ENCODE data around the gene YWHAQ. TPM values are rescaled to one million over a fixed set of nuclear protein-coding genes. Genes with fewer than 3 reads are reported as not detected.

The YWHAQ gene
- total RNA-seq, 1 donor from 2014 or later = 140 TPM

DNA sequence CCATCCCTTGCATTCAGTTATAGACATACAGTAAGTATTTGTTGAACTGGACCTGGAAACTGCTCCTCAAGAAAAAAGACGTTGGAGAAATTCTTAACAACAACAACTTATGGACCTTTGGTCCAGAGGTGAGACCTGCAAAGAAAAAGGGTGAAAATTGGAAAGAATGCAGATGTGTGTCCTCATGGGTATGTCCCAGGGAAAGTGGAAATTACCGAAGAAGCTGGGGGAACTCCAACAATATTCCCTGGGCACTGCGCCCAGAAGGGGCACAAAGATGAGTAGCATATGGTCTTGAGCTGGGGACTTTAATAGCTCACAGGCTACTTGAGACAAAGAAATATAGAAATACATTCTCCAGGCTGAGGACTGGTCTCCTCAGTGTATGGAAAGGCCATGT, 35.5 kb upstream of the YWHAQ start:
- H3K4me1 ChIP-seq (ENCODE audit: control insufficient read depth in 3 of 3, insufficient read depth in 3 of 3, low read length in 3 of 3) = peaks cover 7 to 22% (median 18%) of the 10 kb centered on the region in 3 donors
- H3K9ac ChIP-seq (ENCODE audit: low read depth in 1 of 3, low read length in 3 of 3) = no peak overlapping the region
- no peak overlapping the region for H3K4me3 ChIP-seq (ENCODE audit: low read length in 3 of 3)
- H3K36me3 ChIP-seq (ENCODE audit: control insufficient read depth in 3 of 3, insufficient read depth in 3 of 3, low read length in 3 of 3) = no peaks in the 10 kb centered on the region
- no peak overlapping the region for H3K27ac ChIP-seq (ENCODE audit: low read depth, low read length)
- H3K9me3 ChIP-seq (ENCODE audit: control insufficient read depth in 3 of 3, low read length in 3 of 3) = no peaks in the 10 kb centered on the region
- H3K27me3 ChIP-seq (ENCODE audit: control insufficient read depth in 3 of 3, insufficient read depth in 3 of 3, low read length in 3 of 3) = no peaks in the 10 kb centered on the region

DNA sequence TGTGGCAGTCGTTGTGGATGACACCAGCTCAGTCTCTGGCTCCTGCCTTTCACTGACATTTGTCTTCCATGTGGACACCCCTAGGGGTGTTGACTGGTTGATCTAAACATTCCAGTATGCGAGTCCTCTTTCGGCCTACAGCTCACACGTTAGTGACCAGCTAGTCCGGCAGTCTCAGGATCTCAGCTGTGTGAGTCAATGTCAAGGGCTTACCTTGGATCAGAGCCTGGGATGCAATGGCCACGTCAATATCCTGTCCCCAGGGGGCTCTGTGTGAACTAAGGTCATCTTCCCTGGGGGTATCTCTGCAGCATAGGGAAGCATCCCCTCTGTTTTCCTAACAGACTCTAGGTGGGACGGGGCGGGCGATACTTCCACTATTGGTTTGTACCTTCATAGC, 35.1 kb upstream of the YWHAQ start:
- no peaks in the 10 kb centered on the region for H3K36me3 ChIP-seq (ENCODE audit: control insufficient read depth in 3 of 3, insufficient read depth in 3 of 3, low read length in 3 of 3)
- H3K9me3 ChIP-seq (ENCODE audit: control insufficient read depth in 3 of 3, low read length in 3 of 3) = no peaks in the 10 kb centered on the region
- no peak overlapping the region for H3K9ac ChIP-seq (ENCODE audit: low read depth in 1 of 3, low read length in 3 of 3)
- peaks cover 7 to 22% (median 21%) of the 10 kb centered on the region in 3 donors for H3K4me1 ChIP-seq (ENCODE audit: control insufficient read depth in 3 of 3, insufficient read depth in 3 of 3, low read length in 3 of 3)
- H3K4me3 ChIP-seq (ENCODE audit: low read length in 3 of 3) = no peak overlapping the region
- H3K27ac ChIP-seq (ENCODE audit: low read depth, low read length) = no peak overlapping the region
- no peaks in the 10 kb centered on the region for H3K27me3 ChIP-seq (ENCODE audit: control insufficient read depth in 3 of 3, insufficient read depth in 3 of 3, low read length in 3 of 3)

DNA sequence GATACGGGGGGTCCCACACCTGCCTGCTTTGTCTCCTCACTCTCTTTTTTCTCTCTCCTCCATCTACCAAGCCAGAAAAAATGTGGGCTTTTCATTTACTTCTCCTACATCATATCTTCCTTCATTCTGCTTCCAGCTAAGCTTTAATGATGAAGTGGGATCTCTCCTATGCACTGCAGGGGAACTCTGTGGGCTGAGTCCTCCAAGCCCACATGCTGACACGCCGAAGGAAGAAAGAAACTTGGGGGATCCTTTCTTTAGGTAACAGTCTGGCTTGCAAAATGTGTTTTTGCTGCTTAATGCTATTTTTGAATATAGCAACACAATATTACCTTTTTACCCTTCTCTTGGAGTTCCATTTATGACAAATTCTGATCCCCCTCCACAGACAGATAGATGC, 33.6 kb upstream of the YWHAQ start:
- H3K4me1 ChIP-seq (ENCODE audit: control insufficient read depth in 3 of 3, insufficient read depth in 3 of 3, low read length in 3 of 3) = peaks cover 7 to 29% (median 22%) of the 10 kb centered on the region in 3 donors
- H3K9ac ChIP-seq (ENCODE audit: low read depth in 1 of 3, low read length in 3 of 3) = no peak overlapping the region
- H3K27me3 ChIP-seq (ENCODE audit: control insufficient read depth in 3 of 3, insufficient read depth in 3 of 3, low read length in 3 of 3) = no peaks in the 10 kb centered on the region
- no peaks in the 10 kb centered on the region for H3K36me3 ChIP-seq (ENCODE audit: control insufficient read depth in 3 of 3, insufficient read depth in 3 of 3, low read length in 3 of 3)
- no peaks in the 10 kb centered on the region for H3K9me3 ChIP-seq (ENCODE audit: control insufficient read depth in 3 of 3, low read length in 3 of 3)
- no peak overlapping the region for H3K4me3 ChIP-seq (ENCODE audit: low read length in 3 of 3)
- H3K27ac ChIP-seq (ENCODE audit: low read depth, low read length) = no peak overlapping the region

DNA sequence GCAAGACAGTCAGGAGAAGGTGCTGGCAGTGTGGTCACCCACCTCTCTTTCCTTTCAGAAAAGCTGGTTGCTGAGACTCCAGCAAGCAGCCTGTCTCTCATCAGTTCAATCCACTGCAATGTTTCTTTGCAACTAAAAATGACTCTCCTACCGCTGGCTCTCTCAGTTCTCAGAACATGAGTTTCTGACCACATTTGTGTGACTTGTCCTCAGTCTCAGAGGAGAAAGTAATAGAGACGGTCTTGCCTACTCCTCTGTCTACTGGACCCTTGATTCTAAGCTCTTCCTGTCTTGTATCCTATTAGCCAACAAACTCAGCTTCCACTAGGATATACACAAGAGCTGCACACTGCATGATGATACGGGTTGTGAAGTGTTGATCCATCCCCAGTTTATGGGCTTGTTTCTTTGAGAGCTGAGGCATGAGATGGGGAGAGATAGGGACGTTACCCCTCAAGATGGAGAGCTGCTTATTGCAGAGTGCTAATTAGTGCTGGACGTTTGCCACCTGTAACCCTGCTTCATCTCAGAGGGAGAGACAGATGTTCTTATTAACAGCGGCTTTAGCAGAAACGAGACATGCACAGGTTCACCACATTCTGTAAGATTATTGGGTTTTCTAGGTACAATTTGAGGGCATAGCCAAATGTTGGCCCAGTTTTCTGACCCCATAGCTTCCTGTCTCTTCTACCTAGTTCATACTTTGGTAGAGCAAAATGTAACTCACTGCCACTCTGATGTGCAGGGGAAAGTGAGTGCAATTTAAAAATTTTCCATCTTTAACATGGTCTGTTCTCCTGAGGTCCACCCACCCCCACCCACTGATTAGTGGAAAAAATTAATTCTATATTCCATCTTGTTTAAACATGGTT, 32.4 kb upstream of the YWHAQ start:
- Histone ChIP-seq H3K36me3 (ENCODE audit: control insufficient read depth in 3 of 3, insufficient read depth in 3 of 3, low read length in 3 of 3) (no peaks in the 10 kb centered on the region), H3K4me3 (ENCODE audit: low read length in 3 of 3) (no peak overlapping the region), H3K4me1 (ENCODE audit: control insufficient read depth in 3 of 3, insufficient read depth in 3 of 3, low read length in 3 of 3) (peaks cover 4 to 24% (median 15%) of the 10 kb centered on the region in 3 donors), H3K27ac (ENCODE audit: low read depth, low read length) (no peak overlapping the region), H3K9ac (ENCODE audit: low read depth in 1 of 3, low read length in 3 of 3) (no peak overlapping the region), H3K9me3 (ENCODE audit: control insufficient read depth in 3 of 3, low read length in 3 of 3) (no peaks in the 10 kb centered on the region), H3K27me3 (ENCODE audit: control insufficient read depth in 3 of 3, insufficient read depth in 3 of 3, low read length in 3 of 3) (no peaks in the 10 kb centered on the region)

DNA sequence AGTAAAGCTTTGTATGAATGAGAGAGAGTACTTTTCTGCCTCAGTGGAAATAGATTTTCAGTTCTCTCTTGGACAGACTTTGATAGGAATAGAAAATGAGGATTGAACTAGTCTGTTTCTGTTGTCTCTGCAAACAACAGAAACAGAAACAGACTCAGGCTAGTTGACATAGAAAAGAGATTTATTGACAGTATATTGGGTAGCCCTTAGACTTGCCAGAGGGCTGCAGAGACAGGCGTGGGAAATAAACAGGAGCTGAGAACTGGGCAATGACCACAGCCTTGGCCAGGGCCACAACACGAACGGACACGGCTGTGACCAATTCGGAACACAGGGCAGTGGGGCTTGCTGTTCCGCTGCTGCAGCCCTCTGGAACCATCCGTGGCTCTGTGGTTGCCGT, 30.5 kb upstream of the YWHAQ start:
- H3K36me3 ChIP-seq (ENCODE audit: control insufficient read depth in 3 of 3, insufficient read depth in 3 of 3, low read length in 3 of 3) = no peaks in the 10 kb centered on the region
- H3K4me1 ChIP-seq (ENCODE audit: control insufficient read depth in 3 of 3, insufficient read depth in 3 of 3, low read length in 3 of 3) = peaks cover 4 to 30% (median 10%) of the 10 kb centered on the region in 3 donors
- H3K27ac ChIP-seq (ENCODE audit: low read depth, low read length) = no peak overlapping the region
- H3K4me3 ChIP-seq (ENCODE audit: low read length in 3 of 3) = no peak overlapping the region
- no peaks in the 10 kb centered on the region for H3K9me3 ChIP-seq (ENCODE audit: control insufficient read depth in 3 of 3, low read length in 3 of 3)
- H3K9ac ChIP-seq (ENCODE audit: low read depth in 1 of 3, low read length in 3 of 3) = peak overlapping the region in 1 of 3 donors; percentile 36
- no peaks in the 10 kb centered on the region for H3K27me3 ChIP-seq (ENCODE audit: control insufficient read depth in 3 of 3, insufficient read depth in 3 of 3, low read length in 3 of 3)

DNA sequence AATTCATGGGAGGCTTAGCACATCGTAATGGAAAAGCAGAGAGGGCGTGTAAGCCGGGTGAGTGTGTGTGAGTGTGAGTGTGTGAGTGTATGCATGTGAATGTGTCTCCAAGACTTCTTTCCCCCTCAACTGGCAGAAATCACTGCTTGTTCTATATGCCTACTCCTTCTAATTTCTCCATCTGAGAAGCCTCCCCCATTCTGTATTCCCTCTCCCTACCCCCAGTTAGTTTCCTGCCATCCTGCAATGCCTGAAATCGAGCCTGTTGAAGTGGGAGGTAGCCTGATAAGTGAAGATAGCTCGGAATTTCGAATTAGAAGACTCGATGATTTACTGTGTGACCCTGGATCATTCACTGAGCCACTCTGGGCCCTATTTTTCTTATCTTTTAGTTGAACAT, 30.0 kb upstream of the YWHAQ start:
- H3K27ac ChIP-seq (ENCODE audit: low read depth, low read length) = no peak overlapping the region
- H3K9me3 ChIP-seq (ENCODE audit: control insufficient read depth in 3 of 3, low read length in 3 of 3) = no peaks in the 10 kb centered on the region
- H3K4me1 ChIP-seq (ENCODE audit: control insufficient read depth in 3 of 3, insufficient read depth in 3 of 3, low read length in 3 of 3) = peaks cover 4 to 28% (median 10%) of the 10 kb centered on the region in 3 donors
- no peaks in the 10 kb centered on the region for H3K36me3 ChIP-seq (ENCODE audit: control insufficient read depth in 3 of 3, insufficient read depth in 3 of 3, low read length in 3 of 3)
- no peak overlapping the region for H3K4me3 ChIP-seq (ENCODE audit: low read length in 3 of 3)
- H3K27me3 ChIP-seq (ENCODE audit: control insufficient read depth in 3 of 3, insufficient read depth in 3 of 3, low read length in 3 of 3) = no peaks in the 10 kb centered on the region
- H3K9ac ChIP-seq (ENCODE audit: low read depth in 1 of 3, low read length in 3 of 3) = no peak overlapping the region

DNA sequence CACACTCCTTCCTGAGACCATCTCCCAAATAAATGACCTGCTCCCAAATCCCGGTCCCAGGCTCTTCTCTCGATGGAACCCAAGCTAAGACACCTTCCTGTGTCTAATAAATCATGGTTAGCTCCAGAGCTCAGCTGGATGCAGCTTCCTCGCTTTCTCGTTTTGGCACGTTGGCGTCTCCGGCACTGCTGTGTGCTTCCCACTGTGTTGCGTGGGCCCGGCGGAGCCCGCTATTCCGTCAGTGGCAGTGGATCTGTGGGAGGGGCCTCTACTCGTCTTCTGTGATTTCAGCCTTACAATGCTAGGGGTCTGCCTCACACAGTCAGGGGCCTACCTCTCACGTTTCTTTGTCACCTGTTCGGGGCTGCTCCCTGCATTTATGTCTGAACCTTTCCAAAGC, 29.4 kb upstream of the YWHAQ start:
- no peak overlapping the region for H3K4me3 ChIP-seq (ENCODE audit: low read length in 3 of 3)
- no peak overlapping the region for H3K9ac ChIP-seq (ENCODE audit: low read depth in 1 of 3, low read length in 3 of 3)
- peaks cover 4 to 26% (median 10%) of the 10 kb centered on the region in 3 donors for H3K4me1 ChIP-seq (ENCODE audit: control insufficient read depth in 3 of 3, insufficient read depth in 3 of 3, low read length in 3 of 3)
- no peaks in the 10 kb centered on the region for H3K9me3 ChIP-seq (ENCODE audit: control insufficient read depth in 3 of 3, low read length in 3 of 3)
- H3K27me3 ChIP-seq (ENCODE audit: control insufficient read depth in 3 of 3, insufficient read depth in 3 of 3, low read length in 3 of 3) = no peaks in the 10 kb centered on the region
- H3K36me3 ChIP-seq (ENCODE audit: control insufficient read depth in 3 of 3, insufficient read depth in 3 of 3, low read length in 3 of 3) = no peaks in the 10 kb centered on the region
- peak overlapping the region; percentile 25 for H3K27ac ChIP-seq (ENCODE audit: low read depth, low read length)

DNA sequence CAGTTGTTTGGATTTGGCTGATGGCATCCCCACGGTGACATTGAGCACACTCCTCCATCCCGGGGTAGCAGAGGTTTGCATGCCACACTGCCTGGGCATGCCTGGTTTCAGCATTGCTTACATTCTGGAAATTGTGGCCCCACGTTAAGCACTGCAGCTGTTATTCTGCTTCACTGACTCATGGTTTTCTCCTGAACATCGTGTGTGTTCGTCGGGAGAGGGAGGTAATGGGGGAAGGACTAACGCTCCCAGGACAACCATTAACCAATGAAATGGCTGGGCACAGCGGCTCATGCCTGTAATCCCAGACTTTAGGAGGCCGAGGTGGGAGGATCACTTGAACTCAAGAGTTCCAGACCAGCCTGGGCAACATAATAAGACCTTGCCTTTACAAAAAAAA, 28.2 kb upstream of the YWHAQ start:
- no peaks in the 10 kb centered on the region for H3K27me3 ChIP-seq (ENCODE audit: control insufficient read depth in 3 of 3, insufficient read depth in 3 of 3, low read length in 3 of 3)
- no peak overlapping the region for H3K4me3 ChIP-seq (ENCODE audit: low read length in 3 of 3)
- H3K9ac ChIP-seq (ENCODE audit: low read depth in 1 of 3, low read length in 3 of 3) = no peak overlapping the region
- no peaks in the 10 kb centered on the region for H3K36me3 ChIP-seq (ENCODE audit: control insufficient read depth in 3 of 3, insufficient read depth in 3 of 3, low read length in 3 of 3)
- H3K4me1 ChIP-seq (ENCODE audit: control insufficient read depth in 3 of 3, insufficient read depth in 3 of 3, low read length in 3 of 3) = peaks cover 4 to 21% (median 5%) of the 10 kb centered on the region in 3 donors
- no peaks in the 10 kb centered on the region for H3K9me3 ChIP-seq (ENCODE audit: control insufficient read depth in 3 of 3, low read length in 3 of 3)
- peak overlapping the region; percentile 66 for H3K27ac ChIP-seq (ENCODE audit: low read depth, low read length)

DNA sequence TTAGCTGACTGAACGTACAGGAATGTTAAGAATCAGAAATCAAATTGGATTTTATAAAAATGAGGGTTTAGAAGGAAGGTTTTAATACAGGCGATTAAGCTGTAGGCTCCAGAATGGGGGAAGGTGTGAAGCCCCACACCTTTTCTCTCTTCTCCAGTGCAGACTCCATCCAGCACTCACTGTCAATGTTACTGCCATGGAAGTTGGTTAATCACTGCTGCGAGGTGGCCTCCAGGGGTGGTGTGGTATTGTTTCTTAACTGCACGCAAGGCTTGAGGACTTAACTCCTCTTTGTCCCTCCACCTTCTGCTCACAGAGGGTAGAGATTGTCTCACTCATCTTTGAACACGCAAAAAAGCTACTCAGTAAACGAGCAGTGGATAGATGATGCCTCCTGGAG, 26.9 kb upstream of the YWHAQ start:
- H3K36me3 ChIP-seq (ENCODE audit: control insufficient read depth in 3 of 3, insufficient read depth in 3 of 3, low read length in 3 of 3) = no peaks in the 10 kb centered on the region
- no peak overlapping the region for H3K4me3 ChIP-seq (ENCODE audit: low read length in 3 of 3)
- H3K27ac ChIP-seq (ENCODE audit: low read depth, low read length) = no peak overlapping the region
- H3K4me1 ChIP-seq (ENCODE audit: control insufficient read depth in 3 of 3, insufficient read depth in 3 of 3, low read length in 3 of 3) = peaks cover 3 to 18% (median 4%) of the 10 kb centered on the region in 3 donors
- no peak overlapping the region for H3K9ac ChIP-seq (ENCODE audit: low read depth in 1 of 3, low read length in 3 of 3)
- no peaks in the 10 kb centered on the region for H3K9me3 ChIP-seq (ENCODE audit: control insufficient read depth in 3 of 3, low read length in 3 of 3)
- no peaks in the 10 kb centered on the region for H3K27me3 ChIP-seq (ENCODE audit: control insufficient read depth in 3 of 3, insufficient read depth in 3 of 3, low read length in 3 of 3)

DNA sequence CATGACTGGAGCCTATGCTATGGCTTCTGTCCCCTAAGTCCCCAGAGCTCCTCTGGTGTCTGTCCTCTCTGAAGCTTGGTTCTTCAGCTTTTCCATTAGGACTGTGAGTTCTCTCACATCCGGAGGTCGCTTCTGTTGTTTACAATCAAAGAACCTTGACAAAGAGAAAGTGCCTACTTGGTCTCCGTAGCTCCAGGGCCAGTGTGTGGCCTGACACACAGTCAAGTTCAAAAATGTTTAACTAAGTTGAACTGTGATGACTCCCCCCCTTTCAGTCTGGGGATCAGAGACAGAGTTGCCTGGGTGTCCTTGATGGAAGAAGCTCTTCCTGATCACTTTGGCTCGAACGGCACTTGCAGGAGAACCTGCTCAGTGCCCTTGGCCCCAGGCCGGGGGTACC, 26.3 kb upstream of the YWHAQ start:
- no peaks in the 10 kb centered on the region for H3K9me3 ChIP-seq (ENCODE audit: control insufficient read depth in 3 of 3, low read length in 3 of 3)
- H3K4me1 ChIP-seq (ENCODE audit: control insufficient read depth in 3 of 3, insufficient read depth in 3 of 3, low read length in 3 of 3) = peaks cover 3 to 18% (median 4%) of the 10 kb centered on the region in 3 donors
- H3K9ac ChIP-seq (ENCODE audit: low read depth in 1 of 3, low read length in 3 of 3) = no peak overlapping the region

More for the DNA sequence above, 26.3 kb upstream of the YWHAQ start:
- Histone ChIP-seq H3K36me3 (ENCODE audit: control insufficient read depth in 3 of 3, insufficient read depth in 3 of 3, low read length in 3 of 3) (no peaks in the 10 kb centered on the region), H3K27me3 (ENCODE audit: control insufficient read depth in 3 of 3, insufficient read depth in 3 of 3, low read length in 3 of 3) (no peaks in the 10 kb centered on the region), H3K4me3 (ENCODE audit: low read length in 3 of 3) (no peak overlapping the region), H3K27ac (ENCODE audit: low read depth, low read length) (no peak overlapping the region)

Measured in skeletal muscle tissue (tissue), 4 donors.